Skeletal muscle satellite cell (primary cell): ENCODE data around the gene PHF19.

Experiments used
- H3K27me3 ChIP-seq: 2 replicates; pipeline ENCODE4 v1.7.0; 2013; ENCODE audit warnings: low read length; ENCODE audit not compliant: control insufficient read depth, insufficient read depth
- H3K36me3 ChIP-seq: 2 replicates; pipeline ENCODE4 v1.7.0; 2013; ENCODE audit warnings: mild to moderate bottlenecking, control low read depth, low read length; ENCODE audit not compliant: insufficient read depth
- H3K4me1 ChIP-seq: 2 replicates; pipeline ENCODE4 v1.7.0; 2013; ENCODE audit warnings: low read length; ENCODE audit not compliant: control insufficient read depth, insufficient read depth
- H3K4me2 ChIP-seq: 2 replicates; pipeline ENCODE4 v1.7.0; 2013; ENCODE audit warnings: mild to moderate bottlenecking, low read length
- H3K4me3 ChIP-seq: 2 replicates; pipeline ENCODE4 v1.7.0; 2013; ENCODE audit warnings: low read length
- H3K9ac ChIP-seq: 2 replicates; pipeline ENCODE4 v1.7.0; 2013; ENCODE audit warnings: mild to moderate bottlenecking, low read depth, low read length, moderate library complexity
- H3K9me3 ChIP-seq: replicated peaks from 2 replicates; pipeline ENCODE4 v1.7.0; 2013; ENCODE audit warnings: mild to moderate bottlenecking, control low read depth, low read length

The PHF19 gene

GRCh38 chr9:120918931-120919842 is 42.2 kb upstream of the PHF19 start:
- Histone ChIP-seq H3K27me3 (no peaks in the 10 kb centered on the region), H3K9ac (no peak overlapping the region), H3K4me3 (no peak overlapping the region), H3K9me3 (no peaks in the 10 kb centered on the region), H3K4me2 (no peak overlapping the region), H3K4me1 (peaks cover 37% of the 10 kb centered on the region), H3K36me3 (no peaks in the 10 kb centered on the region)

GRCh38 chr9:120917929-120918762 is 41.2 kb upstream of the PHF19 start:
- no peaks in the 10 kb centered on the region for H3K36me3 ChIP-seq
- no peaks in the 10 kb centered on the region for H3K27me3 ChIP-seq
- H3K4me2 ChIP-seq, result no peak overlapping the region
- H3K4me3 ChIP-seq, result no peak overlapping the region
- H3K9me3 ChIP-seq, result no peaks in the 10 kb centered on the region
- H3K4me1 ChIP-seq, result peaks cover 37% of the 10 kb centered on the region
- no peak overlapping the region for H3K9ac ChIP-seq

- H3K4me3 ChIP-seq, result no peak overlapping the region
- H3K4me2 ChIP-seq, result peak overlapping the region; percentile 6
- H3K36me3 ChIP-seq, result no peaks in the 10 kb centered on the region
- H3K27me3 ChIP-seq, result no peaks in the 10 kb centered on the region
- no peaks in the 10 kb centered on the region for H3K9me3 ChIP-seq
- no peak overlapping the region for H3K9ac ChIP-seq
- peaks cover 37% of the 10 kb centered on the region for H3K4me1 ChIP-seq
These were observed 40.2 kb upstream of the PHF19 start for GRCh38 chr9:120916991-120917880.

- Histone ChIP-seq H3K36me3 (no peaks in the 10 kb centered on the region), H3K9ac (peak overlapping the region; percentile 5), H3K4me2 (peak overlapping the region; percentile 61), H3K4me3 (peak overlapping the region; percentile 11), H3K27me3 (no peaks in the 10 kb centered on the region), H3K4me1 (peaks cover 37% of the 10 kb centered on the region), H3K9me3 (no peaks in the 10 kb centered on the region)
These were observed 39.6 kb upstream of the PHF19 start for GRCh38 chr9:120916588-120916987.

- Histone ChIP-seq H3K27me3 (no peaks in the 10 kb centered on the region), H3K4me2 (peak overlapping the region; percentile 61), H3K9me3 (no peaks in the 10 kb centered on the region), H3K36me3 (no peaks in the 10 kb centered on the region), H3K4me1 (peaks cover 37% of the 10 kb centered on the region), H3K4me3 (peak overlapping the region; percentile 11), H3K9ac (peak overlapping the region; percentile 5)
These were observed 39.0 kb upstream of the PHF19 start for GRCh38 chr9:120915854-120916470.

GRCh38 chr9:120914953-120915352 is 38.0 kb upstream of the PHF19 start:
- no peaks in the 10 kb centered on the region for H3K27me3 ChIP-seq
- H3K9ac ChIP-seq, result no peak overlapping the region
- no peaks in the 10 kb centered on the region for H3K9me3 ChIP-seq
- H3K36me3 ChIP-seq, result no peaks in the 10 kb centered on the region
- H3K4me2 ChIP-seq, result no peak overlapping the region
- H3K4me1 ChIP-seq, result peaks cover 44% of the 10 kb centered on the region
- no peak overlapping the region for H3K4me3 ChIP-seq

GRCh38 chr9:120914396-120914795 is 37.4 kb upstream of the PHF19 start:
- no peak overlapping the region for H3K9ac ChIP-seq
- H3K9me3 ChIP-seq, result no peaks in the 10 kb centered on the region
- H3K4me3 ChIP-seq, result no peak overlapping the region
- peaks cover 44% of the 10 kb centered on the region for H3K4me1 ChIP-seq
- H3K36me3 ChIP-seq, result no peaks in the 10 kb centered on the region
- no peak overlapping the region for H3K4me2 ChIP-seq
- H3K27me3 ChIP-seq, result no peaks in the 10 kb centered on the region

- H3K4me2 ChIP-seq, result no peak overlapping the region
- no peak overlapping the region for H3K9ac ChIP-seq
- no peaks in the 10 kb centered on the region for H3K36me3 ChIP-seq
- H3K9me3 ChIP-seq, result no peaks in the 10 kb centered on the region
- peaks cover 39% of the 10 kb centered on the region for H3K4me1 ChIP-seq
- H3K4me3 ChIP-seq, result no peak overlapping the region
- H3K27me3 ChIP-seq, result no peaks in the 10 kb centered on the region
These were observed 36.8 kb upstream of the PHF19 start for GRCh38 chr9:120913647-120914264.

GRCh38 chr9:120912958-120913646 is 36.1 kb upstream of the PHF19 start:
- H3K4me2 ChIP-seq, result no peak overlapping the region
- no peaks in the 10 kb centered on the region for H3K36me3 ChIP-seq
- no peak overlapping the region for H3K9ac ChIP-seq
- no peaks in the 10 kb centered on the region for H3K27me3 ChIP-seq
- H3K9me3 ChIP-seq, result no peaks in the 10 kb centered on the region
- H3K4me3 ChIP-seq, result no peak overlapping the region
- H3K4me1 ChIP-seq, result peaks cover 39% of the 10 kb centered on the region

GRCh38 chr9:120911295-120911837 is 34.4 kb upstream of the PHF19 start:
- H3K36me3 ChIP-seq, result no peaks in the 10 kb centered on the region
- H3K27me3 ChIP-seq, result no peaks in the 10 kb centered on the region
- peaks cover 33% of the 10 kb centered on the region for H3K4me1 ChIP-seq
- H3K9me3 ChIP-seq, result no peaks in the 10 kb centered on the region
- no peak overlapping the region for H3K4me2 ChIP-seq
- H3K4me3 ChIP-seq, result no peak overlapping the region
- H3K9ac ChIP-seq, result no peak overlapping the region
